ENCODE measurements around the gene TAF4B.

TAF4B gene

DNA sequence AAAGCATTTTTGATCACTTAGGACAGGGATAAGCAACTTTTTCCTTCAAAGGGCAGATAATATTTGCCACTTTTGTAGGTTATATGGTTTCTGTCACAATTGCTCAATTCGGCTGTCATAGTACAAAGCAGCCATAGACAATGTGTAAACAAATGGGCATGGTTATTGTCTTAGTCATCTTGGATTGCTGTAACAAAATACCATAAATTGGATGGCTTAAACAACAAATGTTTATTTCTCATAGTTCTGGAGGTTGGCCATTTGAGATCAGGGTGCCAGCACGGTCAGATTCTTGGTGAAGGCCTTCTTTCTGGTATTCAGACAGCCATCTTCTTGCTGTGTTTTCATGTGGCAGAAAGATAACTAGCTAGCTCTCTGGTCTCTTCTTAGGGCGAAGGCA, 91.2 kb downstream of the TAF4B start:
- ATAC-seq, result no peak
- H3K27ac Mint-ChIP-seq, result no peak overlapping the region
- H3K4me1 Mint-ChIP-seq, result no peaks in the 10 kb centered on the region
- no peak overlapping the region for H3K4me3 Mint-ChIP-seq
- peaks cover 40% of the 10 kb centered on the region for H3K36me3 Mint-ChIP-seq
- no peaks in the 10 kb centered on the region for H3K9me3 Mint-ChIP-seq
- H3K27me3 Mint-ChIP-seq, result no peaks in the 10 kb centered on the region

DNA sequence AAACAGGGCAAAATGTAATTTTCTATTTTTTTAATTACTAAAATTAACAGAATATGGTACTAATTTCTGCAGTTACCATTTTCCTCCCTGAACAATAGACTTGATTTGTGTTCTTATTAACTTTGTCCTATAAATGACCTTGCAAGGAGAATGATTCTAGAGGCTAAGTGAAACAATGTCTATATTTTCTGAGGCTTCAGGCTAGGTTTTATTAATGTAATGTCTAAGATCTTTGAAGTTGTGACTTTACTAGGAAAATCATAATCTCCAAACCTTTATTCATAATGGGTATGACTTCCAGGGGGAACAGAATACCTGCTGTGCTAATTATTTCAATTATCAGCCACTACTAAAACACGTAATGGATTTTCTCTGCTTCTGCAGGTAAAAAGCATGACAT, 94.4 kb downstream of the TAF4B start:
- H3K36me3 Mint-ChIP-seq, result peaks cover 57% of the 10 kb centered on the region
- H3K9me3 Mint-ChIP-seq, result no peaks in the 10 kb centered on the region
- H3K27me3 Mint-ChIP-seq, result no peaks in the 10 kb centered on the region
- no peaks in the 10 kb centered on the region for H3K4me1 Mint-ChIP-seq
- H3K4me3 Mint-ChIP-seq, result no peak overlapping the region
- no peak overlapping the region for H3K27ac Mint-ChIP-seq
- no peak for ATAC-seq

DNA sequence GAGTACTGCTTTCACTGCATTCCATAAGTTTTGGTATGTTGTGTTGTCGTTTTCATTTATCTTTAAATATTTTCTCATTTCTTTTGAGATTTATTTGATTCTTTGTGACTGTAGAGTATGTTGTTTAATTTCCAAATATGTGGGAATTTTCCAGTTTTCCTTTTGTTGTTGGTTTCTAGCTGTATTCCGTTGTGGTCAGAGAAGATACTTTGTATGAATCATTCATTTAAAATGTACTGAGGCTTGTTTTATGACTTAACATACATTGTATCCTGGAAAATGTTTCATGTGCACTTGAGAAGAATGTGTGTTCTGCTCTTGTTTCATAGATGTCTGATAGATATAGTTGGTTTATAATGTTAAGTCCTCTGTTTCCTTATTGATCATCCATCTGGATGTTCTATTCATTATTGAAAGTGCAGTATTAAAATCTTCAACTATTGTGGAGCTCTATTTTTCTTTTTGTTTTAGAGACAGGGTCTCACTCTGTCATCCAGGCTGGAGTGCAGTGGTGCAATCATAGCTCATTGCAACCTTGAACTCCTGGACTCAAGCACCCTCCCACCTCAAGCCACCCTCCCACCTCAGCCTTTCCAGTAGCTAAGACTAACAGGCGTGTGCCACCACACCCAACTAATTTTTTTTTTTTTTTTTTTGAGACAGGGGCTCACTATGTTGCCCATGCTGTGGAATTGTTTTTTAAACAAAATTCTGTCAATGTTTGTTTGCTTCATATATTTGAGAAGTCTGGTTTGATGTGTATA, 96.8 kb downstream of the TAF4B start:
- Mint-ChIP-seq H3K4me3 (no peak overlapping the region), H3K9me3 (no peaks in the 10 kb centered on the region), H3K27me3 (no peaks in the 10 kb centered on the region), H3K27ac (no peak overlapping the region), H3K4me1 (no peaks in the 10 kb centered on the region), H3K36me3 (peaks cover 62% of the 10 kb centered on the region)
- no peak for ATAC-seq

- H3K36me3 Mint-ChIP-seq, result peaks cover 55% of the 10 kb centered on the region
- no peaks in the 10 kb centered on the region for H3K9me3 Mint-ChIP-seq
- ATAC-seq, result no peak
- no peak overlapping the region for H3K27ac Mint-ChIP-seq
- H3K4me3 Mint-ChIP-seq, result no peak overlapping the region
- no peaks in the 10 kb centered on the region for H3K27me3 Mint-ChIP-seq
- H3K4me1 Mint-ChIP-seq, result no peaks in the 10 kb centered on the region
These were observed 99.5 kb downstream of the TAF4B start for GRCh38 chr18:26325771-26326170.

GRCh38 chr18:26327062-26327461, 100.8 kb downstream of the TAF4B start:
- Mint-ChIP-seq H3K27me3 (no peaks in the 10 kb centered on the region), H3K4me3 (no peak overlapping the region), H3K36me3 (peaks cover 42% of the 10 kb centered on the region), H3K4me1 (no peaks in the 10 kb centered on the region), H3K27ac (no peak overlapping the region), H3K9me3 (no peaks in the 10 kb centered on the region)
- ATAC-seq, result no peak

- no peaks in the 10 kb centered on the region for H3K27me3 Mint-ChIP-seq
- no peak overlapping the region for H3K27ac Mint-ChIP-seq
- no peak overlapping the region for H3K4me3 Mint-ChIP-seq
- H3K9me3 Mint-ChIP-seq, result no peaks in the 10 kb centered on the region
- peaks cover 8% of the 10 kb centered on the region for H3K36me3 Mint-ChIP-seq
- H3K4me1 Mint-ChIP-seq, result no peaks in the 10 kb centered on the region
- no peak for ATAC-seq
These were observed 106.7 kb downstream of the TAF4B start for GRCh38 chr18:26332991-26333390.

- Mint-ChIP-seq H3K36me3 (peaks cover 8% of the 10 kb centered on the region), H3K27me3 (no peaks in the 10 kb centered on the region), H3K4me1 (no peaks in the 10 kb centered on the region), H3K4me3 (no peak overlapping the region), H3K27ac (no peak overlapping the region), H3K9me3 (no peaks in the 10 kb centered on the region)
- no peak for ATAC-seq
These were observed 108.9 kb downstream of the TAF4B start for GRCh38 chr18:26335156-26335555.

- Mint-ChIP-seq H3K36me3 (peaks cover 10% of the 10 kb centered on the region), H3K9me3 (no peaks in the 10 kb centered on the region), H3K4me3 (no peak overlapping the region), H3K27ac (no peak overlapping the region), H3K4me1 (no peaks in the 10 kb centered on the region), H3K27me3 (no peaks in the 10 kb centered on the region)
- no peak for ATAC-seq
These were observed 109.6 kb downstream of the TAF4B start for GRCh38 chr18:26335571-26336487.

- no peaks in the 10 kb centered on the region for H3K27me3 Mint-ChIP-seq
- no peak overlapping the region for H3K4me3 Mint-ChIP-seq
- H3K4me1 Mint-ChIP-seq, result no peaks in the 10 kb centered on the region
- peaks cover 17% of the 10 kb centered on the region for H3K36me3 Mint-ChIP-seq
- ATAC-seq, result no peak
- no peak overlapping the region for H3K27ac Mint-ChIP-seq
- no peaks in the 10 kb centered on the region for H3K9me3 Mint-ChIP-seq
These were observed 110.3 kb downstream of the TAF4B start for GRCh38 chr18:26336572-26336971.

- Mint-ChIP-seq H3K27ac (no peak overlapping the region), H3K4me1 (no peaks in the 10 kb centered on the region), H3K4me3 (no peak overlapping the region), H3K27me3 (no peaks in the 10 kb centered on the region), H3K9me3 (peaks cover 10% of the 10 kb centered on the region), H3K36me3 (peaks cover 63% of the 10 kb centered on the region)
- ATAC-seq, result no peak
These were observed 116.4 kb downstream of the TAF4B start for GRCh38 chr18:26342646-26343045.

DNA sequence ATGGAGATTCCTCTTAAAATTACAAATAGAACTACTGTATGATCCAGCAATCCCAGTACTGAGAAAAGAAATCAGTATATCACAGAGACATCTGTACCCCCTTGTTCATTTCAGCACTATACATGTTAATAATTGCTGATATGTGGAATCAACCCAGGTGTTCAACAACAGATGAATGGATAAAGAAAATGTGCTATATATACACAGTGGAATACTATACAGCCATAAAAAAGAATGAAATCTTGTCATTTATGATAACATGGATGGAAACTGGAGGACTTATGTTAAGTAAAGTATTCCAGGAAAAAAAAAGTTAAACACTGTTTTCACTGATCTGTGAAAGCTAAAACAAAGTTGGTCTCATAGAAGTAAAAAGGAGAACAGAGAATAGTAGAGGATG, 124.7 kb downstream of the TAF4B start:
- H3K4me3 Mint-ChIP-seq, result no peak overlapping the region
- peaks cover 48% of the 10 kb centered on the region for H3K36me3 Mint-ChIP-seq
- H3K9me3 Mint-ChIP-seq, result peaks cover 12% of the 10 kb centered on the region
- H3K27ac Mint-ChIP-seq, result no peak overlapping the region
- H3K27me3 Mint-ChIP-seq, result no peaks in the 10 kb centered on the region
- ATAC-seq, result no peak
- H3K4me1 Mint-ChIP-seq, result peaks cover 9% of the 10 kb centered on the region

DNA sequence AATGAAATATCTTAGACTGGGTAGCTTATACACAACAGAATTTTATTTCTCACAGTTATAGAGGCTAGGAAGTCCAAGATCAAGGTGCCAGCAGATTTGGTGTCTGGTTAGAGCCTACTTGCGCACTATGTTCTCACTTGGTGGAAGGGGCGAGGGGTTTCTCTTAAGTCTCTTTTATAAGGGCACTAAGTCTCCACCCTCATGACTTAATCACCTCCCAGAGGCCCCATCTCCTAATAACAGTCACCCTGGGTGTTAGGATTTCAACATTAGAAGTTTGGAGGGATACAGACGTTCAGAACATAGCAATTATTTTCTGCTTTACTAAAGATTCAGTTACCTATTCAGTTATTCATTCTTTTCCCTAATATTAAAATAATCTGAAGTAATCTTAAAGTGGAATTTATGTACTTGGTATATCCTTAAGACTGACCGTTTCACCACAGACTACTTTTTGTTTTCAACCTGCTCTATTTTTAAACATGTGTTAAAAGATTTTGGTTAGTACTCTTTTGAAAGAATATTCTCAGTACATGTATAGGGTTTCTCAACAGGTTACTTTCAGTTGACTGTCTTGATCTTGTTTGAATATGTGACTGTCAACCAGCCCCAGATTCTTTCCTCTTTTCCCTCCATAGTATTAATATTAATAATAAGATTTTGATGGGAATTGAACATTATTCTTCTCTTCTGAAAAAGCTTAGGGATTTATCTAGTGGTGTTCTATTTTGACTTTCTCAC, 130.0 kb downstream of the TAF4B start:
- no peak overlapping the region for H3K4me3 Mint-ChIP-seq
- H3K27ac Mint-ChIP-seq, result no peak overlapping the region
- peaks cover 9% of the 10 kb centered on the region for H3K4me1 Mint-ChIP-seq
- no peak for ATAC-seq
- H3K36me3 Mint-ChIP-seq, result peaks cover 38% of the 10 kb centered on the region
- no peaks in the 10 kb centered on the region for H3K27me3 Mint-ChIP-seq
- H3K9me3 Mint-ChIP-seq, result no peaks in the 10 kb centered on the region

DNA sequence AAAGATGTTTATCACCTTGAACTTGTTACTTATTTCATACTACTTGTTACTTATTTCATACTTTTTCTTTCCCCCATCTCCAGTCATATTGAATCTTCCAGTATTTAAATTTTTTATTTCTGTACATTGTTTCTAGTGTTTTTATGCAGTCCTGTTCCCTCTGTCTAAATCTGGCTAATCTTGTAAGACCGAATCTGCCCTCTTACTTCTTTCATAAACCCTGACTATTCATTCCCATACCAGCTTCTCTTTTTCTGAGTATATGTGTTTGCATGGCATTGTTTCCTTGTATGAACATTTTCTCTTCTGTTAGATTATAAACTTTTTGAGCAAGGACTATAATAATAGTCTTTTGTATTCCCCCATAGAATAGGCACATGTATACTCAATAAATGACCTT, 131.7 kb downstream of the TAF4B start:
- Mint-ChIP-seq H3K9me3 (no peaks in the 10 kb centered on the region), H3K27ac (no peak overlapping the region)
- ATAC-seq, result no peak

GRCh38 chr18:26362021-26362420, 135.8 kb downstream of the TAF4B start:
- no peak overlapping the region for H3K4me3 Mint-ChIP-seq
- H3K27me3 Mint-ChIP-seq, result no peaks in the 10 kb centered on the region
- no peak overlapping the region for H3K27ac Mint-ChIP-seq
- H3K4me1 Mint-ChIP-seq, result no peaks in the 10 kb centered on the region
- peaks cover 57% of the 10 kb centered on the region for H3K36me3 Mint-ChIP-seq
- no peaks in the 10 kb centered on the region for H3K9me3 Mint-ChIP-seq
- no peak for ATAC-seq

More for the DNA sequence above, 131.7 kb downstream of the TAF4B start:
- Mint-ChIP-seq H3K27me3 (no peaks in the 10 kb centered on the region), H3K4me3 (no peak overlapping the region), H3K36me3 (peaks cover 37% of the 10 kb centered on the region), H3K4me1 (peaks cover 9% of the 10 kb centered on the region)

DNA sequence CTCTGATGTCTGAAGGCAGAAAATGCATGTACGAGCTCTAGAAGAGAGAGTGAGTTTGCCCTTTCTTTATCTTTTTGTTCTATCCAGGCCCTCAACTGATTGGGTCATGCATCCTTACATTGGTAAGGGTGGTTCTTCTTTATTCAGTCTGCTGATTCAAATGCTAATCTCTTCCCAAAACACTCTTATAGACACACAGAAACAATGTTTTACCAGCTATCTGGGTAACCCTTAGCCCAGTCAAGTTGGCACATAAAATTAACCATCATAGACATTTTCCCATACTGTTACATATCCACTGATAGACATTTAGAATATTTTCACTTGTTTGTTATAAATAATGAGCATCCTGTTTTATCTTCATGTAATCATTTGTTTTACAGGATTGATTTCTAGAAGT, 141.2 kb downstream of the TAF4B start:
- no peaks in the 10 kb centered on the region for H3K4me1 Mint-ChIP-seq
- H3K27ac Mint-ChIP-seq, result no peak overlapping the region
- ATAC-seq, result no peak
- no peaks in the 10 kb centered on the region for H3K9me3 Mint-ChIP-seq
- H3K4me3 Mint-ChIP-seq, result no peak overlapping the region
- H3K36me3 Mint-ChIP-seq, result peaks cover 46% of the 10 kb centered on the region
- no peaks in the 10 kb centered on the region for H3K27me3 Mint-ChIP-seq

Data from stimulated activated memory B cell treated with anti-CD40 and anti-IgM and Interleukin-4, amounts not matched to agents 10 μg/mL and 1 μg/mL and 100 μg/mL, for 72 hours (primary cell).